Measurements from ENCODE around the gene FGFBP3.

FGFBP3 gene

GRCh38 chr10:91909117-91909677, at the start of gene FGFBP3:
TSS of gene FGFBP3 (minus strand) at chr10:91909486. CDS start at chr10:91908969, 517 bp downstream.
- DNase-seq (ENCODE audit: low read depth in 3 of 3) = peak in 1 of 3 experiments; percentile 34

GRCh38 chr10:91957091-91957490, 47.8 kb upstream of the FGFBP3 start:
- no peak for DNase-seq (ENCODE audit: low read depth in 3 of 3)

GRCh38 chr10:91955114-91955513, 45.8 kb upstream of the FGFBP3 start:
- DNase-seq (ENCODE audit: low read depth in 3 of 3) = no peak

- no peak for DNase-seq (ENCODE audit: low read depth in 3 of 3)
These were observed 44.4 kb upstream of the FGFBP3 start for GRCh38 chr10:91953600-91954160.

GRCh38 chr10:91944880-91945630, 35.8 kb upstream of the FGFBP3 start:
- no peak for DNase-seq (ENCODE audit: low read depth in 3 of 3)

GRCh38 chr10:91941426-91941825, 32.1 kb upstream of the FGFBP3 start:
- no peak for DNase-seq (ENCODE audit: low read depth in 3 of 3)

GRCh38 chr10:91939653-91940052, 30.4 kb upstream of the FGFBP3 start:
- DNase-seq (ENCODE audit: low read depth in 3 of 3) = no peak

GRCh38 chr10:91935886-91936285, 26.6 kb upstream of the FGFBP3 start:
- DNase-seq (ENCODE audit: low read depth in 3 of 3) = no peak

- no peak for DNase-seq (ENCODE audit: low read depth in 3 of 3)
These were observed 23.5 kb upstream of the FGFBP3 start for GRCh38 chr10:91932737-91933136.

GRCh38 chr10:91931526-91932190, 22.4 kb upstream of the FGFBP3 start:
- no peak for DNase-seq (ENCODE audit: low read depth in 3 of 3)

- no peak for DNase-seq (ENCODE audit: low read depth in 3 of 3)
These were observed 21.7 kb upstream of the FGFBP3 start for GRCh38 chr10:91930939-91931338.

- DNase-seq (ENCODE audit: low read depth in 3 of 3) = no peak
These were observed 15.7 kb upstream of the FGFBP3 start for GRCh38 chr10:91925022-91925320.

GRCh38 chr10:91924212-91925021, 15.1 kb upstream of the FGFBP3 start:
- DNase-seq (ENCODE audit: low read depth in 3 of 3) = no peak

- peak; percentile 84 to 90 (median 86) for DNase-seq (ENCODE audit: low read depth in 3 of 3)
These were observed 14.3 kb upstream of the FGFBP3 start, which contains the start of gene BTAF1 for GRCh38 chr10:91923371-91924211. TSS of gene BTAF1 (plus strand) at chr10:91923770. CDS start at chr10:91924077, 307 bp downstream.

- DNase-seq (ENCODE audit: low read depth in 3 of 3) = no peak
These were observed 10.4 kb upstream of the FGFBP3 start for GRCh38 chr10:91919651-91920050.

GRCh38 chr10:91910467-91910866, 1.2 kb upstream of the FGFBP3 start:
- no peak for DNase-seq (ENCODE audit: low read depth in 3 of 3)

- DNase-seq (ENCODE audit: low read depth in 3 of 3) = peak; percentile 34 to 68 (median 48)
These were observed 759 bp downstream of the FGFBP3 start for GRCh38 chr10:91908337-91909116.

GRCh38 chr10:91907914-91908336, 1.4 kb downstream of the FGFBP3 start:
- no peak for DNase-seq (ENCODE audit: low read depth in 3 of 3)

- DNase-seq (ENCODE audit: low read depth in 3 of 3) = no peak
These were observed 2.2 kb downstream of the FGFBP3 start for GRCh38 chr10:91907033-91907594.

Data from stimulated activated CD4-positive, alpha-beta T cell treated with anti-CD3 and anti-CD28 coated beads, TNF-alpha, amount 100 ng/mL, for 24 hours (primary cell).